Astrocyte of the cerebellum (primary cell): Measurements from ENCODE around the gene CLPTM1.
"Not testable (repeated sequence)": the region's sequence is repeated elsewhere in the genome, so short reads cannot be mapped to it uniquely, and the experiment has no call there.

Experiments used
- DNase-seq: peaks from one replicate; pipeline ENCODE4 v3.0.0-alpha.2; 2011; ENCODE audit warnings: low read depth
- H3K4me3 ChIP-seq: 2 replicates; pipeline ENCODE4 v1.5.1; 2011; ENCODE audit warnings: mild to moderate bottlenecking, low read depth, low read length, moderate library complexity
- in situ Hi-C: cut with HindIII; loops from 2 replicates; pipeline ENCODE4 v1.10.0; 2017; ENCODE audit warnings: low sequenced_read_pairs
- TF ChIP-seq, protein P1 (sequence below): IDR thresholded peaks from 2 replicates; pipeline ENCODE4 v1.5.1; 2012; ENCODE audit warnings: low read length, low read depth, moderate library complexity, mild to moderate bottlenecking; ENCODE audit errors: missing control alignments

The CLPTM1 gene

DNA sequence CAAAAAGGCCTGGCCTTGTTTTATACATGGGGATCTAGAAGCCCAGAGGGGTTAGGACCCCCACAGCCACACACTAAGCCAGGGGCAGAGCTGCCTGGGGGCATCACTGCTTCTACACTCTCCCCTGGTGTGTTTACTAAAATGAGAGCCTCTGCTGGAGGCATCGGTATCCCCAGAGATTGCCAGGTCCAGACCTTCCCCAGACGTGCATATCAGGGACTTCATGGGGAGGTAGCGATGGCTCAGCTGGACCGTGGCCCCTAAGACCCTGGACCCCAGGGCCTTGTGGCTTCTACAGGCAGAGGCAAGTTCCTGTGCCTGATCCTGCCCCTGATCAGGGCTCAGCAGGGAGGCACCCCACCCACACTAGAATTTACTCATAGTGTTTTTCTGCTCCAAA, 13.5 kb downstream of the CLPTM1 start:
- in situ Hi-C loops: no loop called here
- no peak for DNase-seq
- TF ChIP-seq, protein P1, sequence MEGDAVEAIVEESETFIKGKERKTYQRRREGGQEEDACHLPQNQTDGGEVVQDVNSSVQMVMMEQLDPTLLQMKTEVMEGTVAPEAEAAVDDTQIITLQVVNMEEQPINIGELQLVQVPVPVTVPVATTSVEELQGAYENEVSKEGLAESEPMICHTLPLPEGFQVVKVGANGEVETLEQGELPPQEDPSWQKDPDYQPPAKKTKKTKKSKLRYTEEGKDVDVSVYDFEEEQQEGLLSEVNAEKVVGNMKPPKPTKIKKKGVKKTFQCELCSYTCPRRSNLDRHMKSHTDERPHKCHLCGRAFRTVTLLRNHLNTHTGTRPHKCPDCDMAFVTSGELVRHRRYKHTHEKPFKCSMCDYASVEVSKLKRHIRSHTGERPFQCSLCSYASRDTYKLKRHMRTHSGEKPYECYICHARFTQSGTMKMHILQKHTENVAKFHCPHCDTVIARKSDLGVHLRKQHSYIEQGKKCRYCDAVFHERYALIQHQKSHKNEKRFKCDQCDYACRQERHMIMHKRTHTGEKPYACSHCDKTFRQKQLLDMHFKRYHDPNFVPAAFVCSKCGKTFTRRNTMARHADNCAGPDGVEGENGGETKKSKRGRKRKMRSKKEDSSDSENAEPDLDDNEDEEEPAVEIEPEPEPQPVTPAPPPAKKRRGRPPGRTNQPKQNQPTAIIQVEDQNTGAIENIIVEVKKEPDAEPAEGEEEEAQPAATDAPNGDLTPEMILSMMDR: no peak

DNA sequence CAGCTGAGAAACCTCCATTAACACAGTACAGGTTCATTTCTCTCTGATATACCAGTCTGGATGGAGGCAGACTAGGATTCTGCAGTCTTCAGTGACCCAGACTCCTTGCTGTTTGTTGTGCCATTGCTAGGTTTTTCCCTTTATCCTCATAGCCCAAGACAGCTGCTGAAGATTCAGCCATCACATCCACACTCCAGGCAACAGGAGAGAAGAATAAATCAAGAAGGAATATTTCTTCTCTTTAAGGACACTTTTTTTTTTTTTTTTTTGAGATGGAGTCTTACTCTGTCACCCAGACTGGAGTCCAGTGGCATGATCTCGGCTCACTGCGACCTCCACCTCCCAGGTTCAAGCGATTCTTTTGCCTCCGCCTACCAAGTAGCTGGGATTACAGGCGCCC, 14.3 kb downstream of the CLPTM1 start:
- in situ Hi-C loops: no loop called here
- TF ChIP-seq, protein P1: no peak
- DNase-seq: no peak
- H3K4me3 ChIP-seq: no peak overlapping the region

More for the DNA sequence above, 13.5 kb downstream of the CLPTM1 start:
- H3K4me3 ChIP-seq: no peak overlapping the region

DNA sequence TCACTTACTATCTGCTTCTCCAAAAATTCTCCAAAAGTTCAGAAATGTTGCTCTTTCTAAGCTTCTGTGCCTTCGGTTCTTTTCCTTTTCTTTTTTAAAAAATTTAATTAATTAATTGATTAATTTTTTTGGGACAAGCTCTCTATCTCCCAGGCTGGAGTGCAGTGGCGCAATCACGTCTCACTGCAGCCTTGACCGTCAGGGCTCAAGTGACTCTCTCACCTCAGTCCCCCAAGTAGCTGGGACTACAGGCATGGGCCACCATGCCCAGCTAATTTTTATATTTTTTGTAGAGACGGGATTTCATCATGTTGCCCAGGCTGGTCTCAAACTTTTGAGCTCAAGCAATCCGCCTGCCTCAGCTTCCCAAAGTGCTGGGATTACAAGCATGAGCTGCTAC, 16.3 kb downstream of the CLPTM1 start:
- H3K4me3 ChIP-seq, in situ Hi-C loops, DNase-seq: not testable (repeated sequence)

DNA sequence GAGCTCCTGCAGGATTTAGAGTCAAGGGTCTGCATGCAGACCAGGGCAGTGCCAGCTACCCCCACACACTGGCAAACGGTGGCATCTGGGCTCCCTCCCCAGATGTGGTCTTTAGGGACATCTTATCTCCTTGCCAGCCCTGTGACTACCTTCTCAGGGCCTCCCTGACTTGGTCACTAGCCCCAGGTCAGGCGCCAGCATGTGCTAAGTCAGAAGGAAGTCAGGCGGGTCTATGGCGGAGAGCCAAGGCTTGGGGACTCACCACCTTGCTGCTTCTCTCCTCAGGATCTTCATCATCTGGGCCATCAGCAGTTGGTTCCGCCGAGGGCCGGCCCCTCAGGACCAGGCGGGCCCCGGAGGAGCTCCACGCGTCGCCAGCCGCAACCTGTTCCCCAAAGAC, 17.6 kb downstream of the CLPTM1 start:
- H3K4me3 ChIP-seq: no peak overlapping the region
- in situ Hi-C loops: no loop called here
- TF ChIP-seq, protein P1: no peak
- no peak for DNase-seq

DNA sequence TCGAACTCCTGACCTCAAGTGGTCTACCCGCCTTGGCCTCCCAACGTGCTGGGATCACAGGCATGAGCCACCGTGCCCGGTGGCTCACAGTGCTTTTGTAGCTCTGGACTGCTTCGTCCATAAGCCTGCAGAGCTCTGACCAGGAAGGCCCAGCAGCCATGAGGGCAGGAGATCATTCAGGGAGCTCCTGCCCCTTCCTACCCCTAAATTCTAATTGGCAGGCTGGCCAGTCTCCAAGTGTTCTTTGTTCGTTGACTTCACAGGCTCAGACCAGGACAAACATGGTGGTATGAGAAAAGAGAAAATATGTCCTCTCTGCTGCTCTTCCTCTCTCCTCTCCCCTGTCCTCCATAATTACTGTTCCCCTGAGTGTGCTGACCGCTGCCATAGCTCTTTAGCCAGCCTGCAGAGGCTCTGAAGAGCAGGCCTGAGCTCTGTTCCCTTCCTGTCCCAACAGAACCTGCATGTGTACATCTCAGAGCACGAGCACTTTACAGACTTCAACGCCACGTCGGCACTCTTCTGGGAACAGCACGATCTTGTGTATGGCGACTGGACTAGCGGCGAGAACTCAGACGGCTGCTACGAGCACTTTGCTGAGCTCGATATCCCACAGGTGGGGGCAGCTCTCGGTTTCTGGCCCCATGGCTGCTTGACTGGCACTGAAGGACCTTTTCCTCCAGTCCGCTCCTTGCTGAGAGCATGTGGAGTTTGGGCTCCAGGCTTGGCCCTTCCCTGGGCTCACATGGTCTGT, 19.0 kb downstream of the CLPTM1 start:
- no peak for DNase-seq
- TF ChIP-seq, protein P1: no peak
- H3K4me3 ChIP-seq: no peak overlapping the region
- in situ Hi-C loops: no loop called here

DNA sequence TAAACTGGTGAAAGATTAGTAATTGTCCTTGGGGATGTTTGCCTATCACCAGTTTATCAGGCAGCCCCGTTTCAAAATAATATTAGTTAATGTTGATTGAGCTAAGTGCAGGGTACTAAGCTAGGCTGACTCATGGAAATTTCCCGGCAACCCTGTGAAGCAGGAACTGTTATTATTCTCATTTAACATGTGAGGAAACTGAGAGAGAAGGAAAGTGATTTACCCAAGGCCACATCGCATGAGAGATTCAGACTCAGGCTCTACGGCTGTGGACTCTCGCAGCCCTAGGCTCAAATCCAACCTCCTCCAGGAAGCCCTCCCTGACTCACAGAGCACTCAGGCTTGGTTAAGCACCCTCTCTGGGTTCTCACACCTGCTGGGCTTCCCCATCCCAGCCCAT, 19.7 kb downstream of the CLPTM1 start:
- DNase-seq: no peak
- in situ Hi-C loops: no loop called here
- TF ChIP-seq, protein P1: no peak
- H3K4me3 ChIP-seq: no peak overlapping the region

DNA sequence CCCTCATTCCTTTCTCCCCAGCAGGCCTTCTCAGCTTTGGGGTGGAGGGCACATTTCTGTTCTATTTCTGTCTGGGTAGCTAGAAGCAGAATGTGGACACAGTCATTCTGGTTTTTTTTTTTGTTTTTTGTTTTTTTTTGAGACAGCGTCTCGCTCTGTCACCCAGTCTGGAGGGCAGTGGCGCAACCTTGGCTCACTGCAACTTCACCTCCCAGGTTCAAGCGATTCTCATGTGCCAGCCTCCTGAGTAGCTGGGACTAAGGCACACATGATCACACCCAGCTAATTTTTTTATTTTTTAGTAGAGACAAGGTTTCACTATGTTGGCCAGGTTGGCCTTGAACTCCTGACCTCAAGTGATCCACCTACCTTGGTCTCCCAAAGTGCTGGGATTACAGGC, 20.3 kb downstream of the CLPTM1 start:
- H3K4me3 ChIP-seq: no peak overlapping the region
- TF ChIP-seq, protein P1: no peak
- in situ Hi-C loops: no loop called here
- no peak for DNase-seq
